HCT116 (cell line): Measurements from ENCODE around the gene P3H3. TPM values are rescaled to one million over a fixed set of nuclear protein-coding genes. Genes with fewer than 3 reads are reported as not detected.

Experiments used
- ATAC-seq: fragments of 200-7000 bp; cut with Tn5 transposase; 2 replicates; pipeline ENCODE4 v1.9.1; 2020; ENCODE audit warnings: mild to moderate bottlenecking, moderate library complexity
- BruUV-seq: library from RNA; stranded (reverse); fragments of 400-500 nt; replicated peaks from 2 replicates; lab custom pipeline; 2021; lab: Mats Ljungman, UMichigan
- CTCF ChIA-PET: fragments of 300-600 bp; sonication (Branson Sonifier 250); formaldehyde crosslinking; loops from one replicate; lab custom pipeline; 2021; ENCODE audit warnings: antibody characterized with exemption; lab: Charles Lee
- POLR2A ChIA-PET: fragments of 300-600, 350-600 bp; sonication (Branson Sonifier 250); formaldehyde crosslinking; loops from one replicate; lab custom pipeline; 2021; ENCODE audit warnings: antibody characterized with exemption; lab: Charles Lee
- RAD21 ChIA-PET, 2 experiments: fragments of 300-600 bp; sonication (Branson Sonifier 250); formaldehyde crosslinking; loops; one replicate each; lab custom pipeline; 2023; ENCODE audit warnings: low total read pairs in 2 of 2; ENCODE audit not compliant: uncharacterized antibody in 2 of 2, unreplicated experiment in 2 of 2, low non-redundant PET in 1 of 2; lab: Charles Lee
- DNase-seq: peaks from one replicate; pipeline ENCODE4 v3.0.0-alpha.2; 2010; ENCODE audit warnings: low read depth, low spot score
- H2AFZ ChIP-seq: fragments of 200-600 bp; shearing (Covaris generic), sonication (generic); 2 replicates; pipeline ENCODE4 v1.6.1; 2017; ENCODE audit warnings: low read depth, mixed run types, mixed read lengths, antibody characterized with exemption, low read length; ENCODE audit not compliant: poor library complexity, severe bottlenecking
- H3K27ac ChIP-seq: 2 replicates; pipeline ENCODE4 v1.5.1; 2012; ENCODE audit warnings: low read depth, low read length
- H3K27me3 ChIP-seq: fragments of 200-600 bp; sonication (generic); 2 replicates; pipeline ENCODE4 v1.6.1; 2016; ENCODE audit warnings: mixed run types, low read length, mixed read lengths; ENCODE audit not compliant: insufficient read depth
- H3K36me3 ChIP-seq, 2 experiments: fragments of 200-500 bp in 1 of 2; fragments of 200-600 bp in 1 of 2; sonication (Bioruptor generic) in 1 of 2; sonication (generic) in 1 of 2; 2 replicates each; pipeline versions ENCODE4 v1.5.1 to v1.6.1; 2014 to 2016; ENCODE audit warnings: low read length in 2 of 2, inconsistent platforms in 1 of 2, mixed read lengths in 1 of 2, mixed run types in 1 of 2; ENCODE audit not compliant: insufficient read depth in 2 of 2, control insufficient read depth in 1 of 2
- H3K4me1 ChIP-seq, 2 experiments: fragments of 200-600 bp in 1 of 2; sonication (generic) in 1 of 2; 2 replicates each; pipeline versions ENCODE4 v1.5.1 to v1.6.1; 2012 to 2017; ENCODE audit warnings: low read length in 2 of 2, inconsistent platforms in 1 of 2, mild to moderate bottlenecking in 1 of 2, mixed read lengths in 1 of 2, mixed run types in 1 of 2, moderate library complexity in 1 of 2; ENCODE audit not compliant: insufficient read depth in 2 of 2, control insufficient read depth in 1 of 2
- H3K4me2 ChIP-seq: fragments of 200-600 bp; sonication (generic); 2 replicates; pipeline ENCODE4 v1.6.1; 2017; ENCODE audit warnings: mixed run types, low read length, mixed read lengths
- H3K4me3 ChIP-seq, 2 experiments: fragments of 200-600 bp in 1 of 2; sonication (generic) in 1 of 2; replicated peaks in 1 of 2; 2 replicates each; pipeline ENCODE4 v1.5.1; 2011 to 2016; ENCODE audit warnings: low read length in 2 of 2, control low read depth in 1 of 2, low read depth in 1 of 2, mild to moderate bottlenecking in 1 of 2, mixed read lengths in 1 of 2, mixed run types in 1 of 2
- H3K79me2 ChIP-seq: fragments of 200-600 bp; sonication (generic); 2 replicates; pipeline ENCODE4 v1.6.1; 2017; ENCODE audit warnings: mild to moderate bottlenecking, mixed run types, low read length, moderate library complexity, mixed read lengths; ENCODE audit not compliant: insufficient read depth
- H3K9ac ChIP-seq: fragments of 200-600 bp; sonication (generic); 2 replicates; pipeline ENCODE4 v1.6.1; 2016; ENCODE audit warnings: low read length, mixed read lengths
- H3K9me2 ChIP-seq: fragments of 200-600 bp; sonication (generic), shearing (Covaris generic); 2 replicates; pipeline ENCODE4 v1.6.1; 2017; ENCODE audit warnings: mixed run types, mild to moderate bottlenecking, moderate library complexity; ENCODE audit not compliant: insufficient read depth
- H3K9me3 ChIP-seq, 2 experiments: fragments of 200-500 bp in 1 of 2; fragments of 200-600 bp in 1 of 2; sonication (Bioruptor generic) in 1 of 2; sonication (generic) in 1 of 2; 2 replicates each; pipeline ENCODE4 v1.6.1; 2014 to 2017; ENCODE audit warnings: low read length in 2 of 2, mixed read lengths in 2 of 2, inconsistent platforms in 1 of 2, low read depth in 1 of 2, mild to moderate bottlenecking in 1 of 2, mixed run types in 1 of 2, moderate library complexity in 1 of 2; ENCODE audit not compliant: control insufficient read depth in 1 of 2, insufficient read depth in 1 of 2
- H4K20me1 ChIP-seq: fragments of 200-600 bp; sonication (generic), shearing (Covaris generic); 2 replicates; pipeline ENCODE4 v1.6.1; 2017; ENCODE audit warnings: mixed run types, mild to moderate bottlenecking, moderate library complexity; ENCODE audit not compliant: insufficient read depth
- CEBPB ChIP-seq: IDR thresholded peaks from 2 replicates; pipeline ENCODE4 v1.6.1; 2012; ENCODE audit warnings: low read depth
- ELF1 ChIP-seq: IDR thresholded peaks from 2 replicates; pipeline ENCODE4 v1.6.1; 2012; ENCODE audit warnings: low read depth, borderline replicate concordance
- EZH2 ChIP-seq: fragments of 200-600 bp; sonication (generic); IDR thresholded peaks from 2 replicates; pipeline ENCODE4 v1.6.1; 2017; ENCODE audit warnings: antibody characterized with exemption, mixed run types
- EZH2phosphoT487 ChIP-seq: fragments of 200-600 bp; IDR thresholded peaks from 2 replicates; pipeline ENCODE4 v1.6.1; 2018; ENCODE audit warnings: antibody characterized with exemption, borderline replicate concordance
- FOSL1 ChIP-seq: IDR thresholded peaks from 2 replicates; pipeline ENCODE4 v1.6.1; 2012; ENCODE audit warnings: low read depth
- JUND ChIP-seq: IDR thresholded peaks from 2 replicates; pipeline ENCODE4 v1.6.1; 2012
- POLR2A ChIP-seq: IDR thresholded peaks from 2 replicates; pipeline ENCODE4 v1.7.0; 2011; ENCODE audit warnings: borderline replicate concordance; ENCODE audit not compliant: insufficient read depth, insufficient read length; ENCODE audit errors: extremely low read depth
- RAD21 ChIP-seq: IDR thresholded peaks from 2 replicates; pipeline ENCODE4 v1.6.1; 2012; ENCODE audit warnings: low read depth, mild to moderate bottlenecking
- SP1 ChIP-seq: IDR thresholded peaks from 2 replicates; pipeline ENCODE4 v1.6.1; 2012; ENCODE audit warnings: low read depth
- SRF ChIP-seq: IDR thresholded peaks from 2 replicates; pipeline ENCODE4 v1.6.1; 2012; ENCODE audit warnings: low read depth
- TCF7L2 ChIP-seq: IDR thresholded peaks from 2 replicates; pipeline ENCODE4 v1.7.0; 2011; ENCODE audit warnings: borderline replicate concordance, inconsistent platforms; ENCODE audit not compliant: insufficient read depth, insufficient read length; ENCODE audit errors: extremely low read depth
- YY1 ChIP-seq: IDR thresholded peaks from 2 replicates; pipeline ENCODE4 v1.6.1; 2011; ENCODE audit warnings: low read length, low read depth, moderate library complexity, mild to moderate bottlenecking; ENCODE audit not compliant: insufficient replicate concordance; ENCODE audit errors: extremely low read depth
- ZFX ChIP-seq: fragments of 450-650 bp; IDR thresholded peaks from 2 replicates; pipeline ENCODE4 v1.6.1; 2017
- ZNF274 ChIP-seq: fragments of 200-500 bp; sonication (Bioruptor generic); IDR thresholded peaks from 2 replicates; pipeline ENCODE4 v1.6.1; 2014; ENCODE audit warnings: mild to moderate bottlenecking, low read depth, low read length, inconsistent platforms
- intact Hi-C: fragments of 100-400 bp; cut with micrococcal nuclease; formaldehyde crosslinking; loops from 2 replicates; pipeline ENCODE4 v1.10.0; 2022
- total RNA-seq: library from RNA; stranded (reverse); gene quantifications from one replicate; pipeline ENCODE4 v1.2.1, GENCODE V29; 2021; ENCODE audit not compliant: unreplicated experiment
- TF ChIP-seq, protein P1 (sequence below): IDR thresholded peaks from 2 replicates; pipeline ENCODE4 v1.6.1; 2012; ENCODE audit warnings: low read depth
- TF ChIP-seq, protein P2 (sequence below): IDR thresholded peaks from 2 replicates; pipeline ENCODE4 v1.6.1; 2012

P3H3 gene
- total RNA-seq, 1 experiment from 2014 or later = 32.2 TPM

DNA sequence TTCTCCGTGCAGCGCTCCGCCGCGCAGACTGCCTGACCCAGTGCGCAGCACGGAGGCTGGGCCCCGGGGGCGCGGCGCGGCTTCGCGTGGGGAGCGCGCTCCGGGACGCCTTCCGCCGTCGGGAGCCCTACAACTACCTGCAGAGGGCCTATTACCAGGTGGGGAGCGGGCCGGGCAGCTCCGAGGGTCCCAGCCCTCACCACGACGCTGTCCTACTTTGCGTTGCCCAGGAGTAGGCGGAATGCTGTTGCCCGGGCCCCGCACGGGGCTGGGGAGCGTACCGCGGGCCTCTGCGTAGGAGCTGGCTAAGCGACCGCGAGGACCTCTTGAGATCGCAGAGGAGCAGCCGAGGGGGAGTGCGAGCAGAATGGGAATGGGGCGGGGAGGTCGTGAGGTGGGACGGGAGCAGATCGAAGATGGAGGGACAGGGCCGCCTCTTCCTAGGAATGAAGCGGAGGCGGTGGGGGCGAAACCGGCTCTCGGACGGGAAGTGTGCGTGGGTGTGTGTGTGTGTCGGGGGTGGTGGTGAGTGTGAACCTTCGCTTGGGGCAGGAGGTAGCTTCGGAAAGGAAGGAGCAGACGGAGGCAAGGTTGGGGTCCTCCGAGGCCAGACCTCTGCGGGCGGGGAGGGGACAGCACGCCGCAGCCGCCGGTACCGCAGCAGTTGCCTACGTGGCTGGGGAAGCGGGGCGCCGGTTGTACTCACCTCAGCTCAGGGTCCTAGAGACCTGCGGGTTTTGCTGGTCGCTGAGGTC, 751 bp downstream of the P3H3 start:
- Histone ChIP-seq H3K9ac (peak overlapping the region; percentile 99), H3K4me1 (peaks cover 12 to 30% of the 10 kb centered on the region in 2 experiments), H2AFZ (no peak overlapping the region), H3K9me3 (no peaks in the 10 kb centered on the region), H3K9me2 (no peaks in the 10 kb centered on the region), H3K27me3 (no peaks in the 10 kb centered on the region), H4K20me1 (no peaks in the 10 kb centered on the region), H3K27ac (peak overlapping the region; percentile 88), H3K79me2 (peaks cover 31% of the 10 kb centered on the region), H3K4me2 (peak overlapping the region; percentile 87), H3K36me3 (peaks cover 8 to 27% of the 10 kb centered on the region in 2 experiments; a peak in 3 of 4 replicates), H3K4me3 (peak overlapping the region; percentile 79 to 95)
- CTCF ChIA-PET = interaction anchor here (1.0 to 2.7 kb wide), 4 partner anchors 23 to 258 kb away, joined by 3 to 11 read pairs (median 6); partner anchors contain the start of genes CDCA3, MLF2, PTMS and USP5
- POLR2A ChIA-PET = interaction anchor here (1.5 to 3.6 kb wide), 4 partner anchors 12 to 104 kb away, joined by 3 to 12 read pairs (median 7); partner anchors contain the start of genes CDCA3, GNB3 and USP5
- TF ChIP-seq SP1 = no peak
- TF ChIP-seq SRF = no peak
- TF ChIP-seq EZH2phosphoT487 = no peak
- no peak for TF ChIP-seq JUND
- TF ChIP-seq, protein P1, sequence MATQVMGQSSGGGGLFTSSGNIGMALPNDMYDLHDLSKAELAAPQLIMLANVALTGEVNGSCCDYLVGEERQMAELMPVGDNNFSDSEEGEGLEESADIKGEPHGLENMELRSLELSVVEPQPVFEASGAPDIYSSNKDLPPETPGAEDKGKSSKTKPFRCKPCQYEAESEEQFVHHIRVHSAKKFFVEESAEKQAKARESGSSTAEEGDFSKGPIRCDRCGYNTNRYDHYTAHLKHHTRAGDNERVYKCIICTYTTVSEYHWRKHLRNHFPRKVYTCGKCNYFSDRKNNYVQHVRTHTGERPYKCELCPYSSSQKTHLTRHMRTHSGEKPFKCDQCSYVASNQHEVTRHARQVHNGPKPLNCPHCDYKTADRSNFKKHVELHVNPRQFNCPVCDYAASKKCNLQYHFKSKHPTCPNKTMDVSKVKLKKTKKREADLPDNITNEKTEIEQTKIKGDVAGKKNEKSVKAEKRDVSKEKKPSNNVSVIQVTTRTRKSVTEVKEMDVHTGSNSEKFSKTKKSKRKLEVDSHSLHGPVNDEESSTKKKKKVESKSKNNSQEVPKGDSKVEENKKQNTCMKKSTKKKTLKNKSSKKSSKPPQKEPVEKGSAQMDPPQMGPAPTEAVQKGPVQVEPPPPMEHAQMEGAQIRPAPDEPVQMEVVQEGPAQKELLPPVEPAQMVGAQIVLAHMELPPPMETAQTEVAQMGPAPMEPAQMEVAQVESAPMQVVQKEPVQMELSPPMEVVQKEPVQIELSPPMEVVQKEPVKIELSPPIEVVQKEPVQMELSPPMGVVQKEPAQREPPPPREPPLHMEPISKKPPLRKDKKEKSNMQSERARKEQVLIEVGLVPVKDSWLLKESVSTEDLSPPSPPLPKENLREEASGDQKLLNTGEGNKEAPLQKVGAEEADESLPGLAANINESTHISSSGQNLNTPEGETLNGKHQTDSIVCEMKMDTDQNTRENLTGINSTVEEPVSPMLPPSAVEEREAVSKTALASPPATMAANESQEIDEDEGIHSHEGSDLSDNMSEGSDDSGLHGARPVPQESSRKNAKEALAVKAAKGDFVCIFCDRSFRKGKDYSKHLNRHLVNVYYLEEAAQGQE = no peak
- peak; percentile 95; the same call in 1 of the 2 replicates for TF ChIP-seq ZFX
- TF ChIP-seq EZH2 = no peak
- TF ChIP-seq, protein P2, sequence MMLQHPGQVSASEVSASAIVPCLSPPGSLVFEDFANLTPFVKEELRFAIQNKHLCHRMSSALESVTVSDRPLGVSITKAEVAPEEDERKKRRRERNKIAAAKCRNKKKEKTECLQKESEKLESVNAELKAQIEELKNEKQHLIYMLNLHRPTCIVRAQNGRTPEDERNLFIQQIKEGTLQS = no peak
- TF ChIP-seq TCF7L2 = peak; percentile 10
- no peak for TF ChIP-seq ELF1
- TF ChIP-seq CEBPB = no peak
- TF ChIP-seq ZNF274 = no peak
- TF ChIP-seq FOSL1 = no peak
- peak; percentile 9 for TF ChIP-seq YY1
- no peak for TF ChIP-seq RAD21
- peak; percentile 80 for TF ChIP-seq POLR2A
- ATAC-seq (peak; percentile 51), DNase-seq (no peak)
- intact Hi-C loops = no loop called here
- RAD21 ChIA-PET = no interaction called here
- TSS peak; percentile 80 for BruUV-seq
